ENCODE measurements around the gene NTMT2. TPM values are rescaled to one million over a fixed set of nuclear protein-coding genes. Genes with fewer than 3 reads are reported as not detected.

The NTMT2 gene
- total RNA-seq, 1 experiment from 2014 or later, result not detected

GRCh38 chr1:170149241-170149640 lies 3.5 kb downstream of the NTMT2 start:
- TF ChIP-seq CTCF (conservative IDR thresholded peaks at IDR 0.05) (no peak), EZH2 (IDR thresholded peaks at IDR 0.05; ENCODE audit: low read depth) (no peak)
- Histone ChIP-seq H3F3A (ENCODE audit: insufficient read depth, low read depth) (no peaks in the 10 kb centered on the region), H3K36me3 (ENCODE audit: low read depth) (no peaks in the 10 kb centered on the region), H3K4me2 (no peak overlapping the region), H3K4me3 (no peak overlapping the region), H3K9me3 (ENCODE audit: insufficient read depth, low read depth) (no peaks in the 10 kb centered on the region), H3K27ac (no peak overlapping the region), H4K20me1 (ENCODE audit: insufficient read depth) (no peaks in the 10 kb centered on the region), H3K9me2 (ENCODE audit: insufficient read depth) (no peaks in the 10 kb centered on the region), H3K27me3 (ENCODE audit: insufficient read depth, low read depth) (no peaks in the 10 kb centered on the region), H3K4me1 (replicated peaks; ENCODE audit: insufficient read depth) (no peaks in the 10 kb centered on the region), H3K79me2 (ENCODE audit: low read depth) (no peaks in the 10 kb centered on the region), H2AFZ (no peak overlapping the region)
- no TSS peak for BruUV-seq (replicated peaks)
- intact Hi-C loops (cut with micrococcal nuclease; ENCODE audit: unreplicated experiment), result no loop called here
- POLR2A ChIA-PET (ENCODE audit: unreplicated experiment), result no interaction called here
- no peak for DNase-seq
- CTCF ChIA-PET, result no interaction called here

GRCh38 chr1:170150016-170150415 lies 4.3 kb downstream of the NTMT2 start:
- Histone ChIP-seq H3K27ac (no peak overlapping the region), H3F3A (ENCODE audit: insufficient read depth, low read depth) (no peaks in the 10 kb centered on the region), H3K4me2 (no peak overlapping the region), H3K36me3 (ENCODE audit: low read depth) (no peaks in the 10 kb centered on the region), H3K9me2 (ENCODE audit: insufficient read depth) (no peaks in the 10 kb centered on the region), H3K4me1 (replicated peaks; ENCODE audit: insufficient read depth) (no peaks in the 10 kb centered on the region), H2AFZ (no peak overlapping the region), H3K79me2 (ENCODE audit: low read depth) (no peaks in the 10 kb centered on the region), H3K27me3 (ENCODE audit: insufficient read depth, low read depth) (no peaks in the 10 kb centered on the region), H3K9me3 (ENCODE audit: insufficient read depth, low read depth) (no peaks in the 10 kb centered on the region), H3K4me3 (no peak overlapping the region), H4K20me1 (ENCODE audit: insufficient read depth) (no peaks in the 10 kb centered on the region)
- no peak for DNase-seq
- no TSS peak for BruUV-seq (replicated peaks)
- intact Hi-C loops (cut with micrococcal nuclease; ENCODE audit: unreplicated experiment), result no loop called here
- ChIA-PET CTCF (no interaction called here), POLR2A (ENCODE audit: unreplicated experiment) (no interaction called here)
- TF ChIP-seq CTCF (conservative IDR thresholded peaks at IDR 0.05), result no peak
- no peak for TF ChIP-seq EZH2 (IDR thresholded peaks at IDR 0.05; ENCODE audit: low read depth)

- Histone ChIP-seq H3K79me2 (ENCODE audit: low read depth) (no peaks in the 10 kb centered on the region), H3K4me1 (replicated peaks; ENCODE audit: insufficient read depth) (no peaks in the 10 kb centered on the region), H3K4me3 (no peak overlapping the region), H3F3A (ENCODE audit: insufficient read depth, low read depth) (no peaks in the 10 kb centered on the region), H3K4me2 (no peak overlapping the region), H3K9me3 (ENCODE audit: insufficient read depth, low read depth) (no peaks in the 10 kb centered on the region), H3K36me3 (ENCODE audit: low read depth) (no peaks in the 10 kb centered on the region), H4K20me1 (ENCODE audit: insufficient read depth) (no peaks in the 10 kb centered on the region), H3K9me2 (ENCODE audit: insufficient read depth) (no peaks in the 10 kb centered on the region), H3K27ac (no peak overlapping the region), H3K27me3 (ENCODE audit: insufficient read depth, low read depth) (no peaks in the 10 kb centered on the region), H2AFZ (no peak overlapping the region)
- intact Hi-C loops (cut with micrococcal nuclease; ENCODE audit: unreplicated experiment), result no loop called here
- no peak for TF ChIP-seq EZH2 (IDR thresholded peaks at IDR 0.05; ENCODE audit: low read depth)
- TF ChIP-seq CTCF (conservative IDR thresholded peaks at IDR 0.05), result no peak
- ChIA-PET POLR2A (ENCODE audit: unreplicated experiment) (no interaction called here), CTCF (no interaction called here)
- no peak for DNase-seq
- no TSS peak for BruUV-seq (replicated peaks)
These were observed 5.2 kb downstream of the NTMT2 start for GRCh38 chr1:170150921-170151320.

Data from PC-9 (cell line).